Gastroesophageal sphincter (tissue), 3 donors: ENCODE data around the gene MTCL3.

Experiments used
- CTCF ChIP-seq, 4 experiments: fragments of 200-600 bp in 2 of 4; fragments of 450-650 bp in 2 of 4; sonication (generic) in 1 of 4; IDR thresholded peaks; one replicate each; pipeline ENCODE4 v1.5.1; 2017 to 2019; ENCODE audit warnings: antibody characterized with exemption in 4 of 4, mild to moderate bottlenecking in 2 of 4, moderate library complexity in 2 of 4
- POLR2A ChIP-seq, 2 donors: fragments of 450-650 bp; IDR thresholded peaks; one replicate each; pipeline ENCODE4 v1.6.1; 2017; ENCODE audit warnings: antibody characterized with exemption in 2 of 2, mild to moderate bottlenecking in 2 of 2, moderate library complexity in 1 of 2
- POLR2AphosphoS5 ChIP-seq: sonication (generic); formaldehyde crosslinking; IDR thresholded peaks from one replicate; pipeline ENCODE4 v1.6.1; 2017; ENCODE audit warnings: antibody characterized with exemption

GRCh38 chr6:127456465-127456864, 62.7 kb downstream of the MTCL3 start:
- no peak for TF ChIP-seq CTCF (IDR thresholded peaks at IDR 0.05)
- TF ChIP-seq POLR2AphosphoS5 = no peak
- TF ChIP-seq POLR2A (IDR thresholded peaks at IDR 0.05) = no peak
